Measurements from ENCODE around the gene LKAAEAR1. TPM values are rescaled to one million over a fixed set of nuclear protein-coding genes. Genes with fewer than 3 reads are reported as not detected.

The LKAAEAR1 gene
- total and polyA plus RNA-seq, 4 donors, result not detected

DNA sequence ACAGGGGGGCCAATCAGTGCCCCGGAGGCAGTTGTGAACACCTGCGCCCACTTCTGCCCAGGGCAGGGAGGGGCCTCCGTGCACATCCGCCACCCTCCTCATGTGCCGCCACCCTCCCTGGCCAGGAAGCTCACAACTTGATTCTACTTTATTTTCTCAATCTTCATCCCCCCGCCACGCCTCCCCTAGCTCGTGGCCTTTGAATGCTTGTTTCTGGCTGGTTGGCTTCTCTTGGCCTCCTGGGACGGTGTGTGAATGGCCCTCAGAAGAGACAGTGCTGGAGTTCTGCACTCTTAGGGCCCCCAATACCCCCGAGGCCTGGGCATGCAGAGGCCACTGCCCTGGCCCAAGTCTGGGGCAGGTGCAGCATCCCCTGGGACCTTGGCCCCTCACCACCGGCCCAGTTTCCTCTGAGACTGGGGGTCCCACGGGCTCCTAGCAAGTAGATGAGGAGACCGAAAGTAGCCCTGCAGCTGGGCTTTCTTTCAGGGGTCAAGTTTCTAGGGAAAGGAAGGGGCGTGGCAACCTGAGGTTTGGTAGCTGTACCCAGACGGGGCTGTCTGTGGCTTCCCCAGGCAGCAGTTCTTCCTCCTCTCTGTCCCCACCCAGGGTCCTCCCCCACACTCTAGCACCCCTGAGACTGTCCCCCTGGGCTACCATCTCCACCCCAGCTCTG, 6.2 kb downstream of the LKAAEAR1 start:
- H3K9me3 ChIP-seq (ENCODE audit: control insufficient read depth, low read length), result no peaks in the 10 kb centered on the region
- no peaks in the 10 kb centered on the region for H3K27me3 ChIP-seq (ENCODE audit: control insufficient read depth in 1 of 2, insufficient read depth in 2 of 2, low read length in 1 of 2)
- H3K4me3 ChIP-seq (ENCODE audit: low read length in 2 of 2), result no peak overlapping the region
- ATAC-seq (ENCODE audit: low FRiP score), result no peak
- H3K36me3 ChIP-seq (ENCODE audit: control insufficient read depth in 1 of 2, insufficient read depth in 2 of 2, low read length in 1 of 2), result no peaks in the 10 kb centered on the region
- intact Hi-C loops (cut with DNase I), result no loop called here
- no peak overlapping the region for H3K27ac ChIP-seq (ENCODE audit: low read depth in 1 of 2, low read length in 2 of 2)
- no peak for DNase-seq
- 67 to 74% methylated on average over 15 of the region's 15 CpGs for WGBS, 2 donors
- H3K4me1 ChIP-seq (ENCODE audit: control insufficient read depth in 1 of 2, insufficient read depth in 2 of 2, low read length in 2 of 2), result no peaks in the 10 kb centered on the region

DNA sequence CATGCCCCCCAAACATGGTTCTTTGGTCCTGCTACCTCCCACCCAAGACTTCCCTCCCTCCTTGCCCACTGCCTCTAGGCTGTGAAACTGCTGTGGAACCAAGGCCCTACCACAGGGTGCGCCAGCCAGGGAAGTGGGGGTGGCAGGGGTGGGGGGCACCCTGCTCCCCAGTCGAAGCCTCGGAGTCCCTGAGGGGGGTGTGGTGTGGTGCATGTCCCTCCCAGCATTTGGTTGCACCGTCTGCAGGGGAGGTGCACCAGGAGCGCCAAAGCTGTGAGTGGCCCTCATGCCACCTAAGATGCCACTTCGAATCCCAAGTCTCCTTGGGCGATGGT, 6.7 kb downstream of the LKAAEAR1 start:
- no peak overlapping the region for H3K27ac ChIP-seq (ENCODE audit: low read depth in 1 of 2, low read length in 2 of 2)
- no peaks in the 10 kb centered on the region for H3K27me3 ChIP-seq (ENCODE audit: control insufficient read depth in 1 of 2, insufficient read depth in 2 of 2, low read length in 1 of 2)
- WGBS, 2 donors, result 84 to 86% methylated on average over 7 of the region's 7 CpGs
- ATAC-seq (ENCODE audit: low FRiP score) (no peak), DNase-seq (no peak)
- H3K4me3 ChIP-seq (ENCODE audit: low read length in 2 of 2), result no peak overlapping the region
- H3K9me3 ChIP-seq (ENCODE audit: control insufficient read depth, low read length), result no peaks in the 10 kb centered on the region
- H3K4me1 ChIP-seq (ENCODE audit: control insufficient read depth in 1 of 2, insufficient read depth in 2 of 2, low read length in 2 of 2), result no peaks in the 10 kb centered on the region
- intact Hi-C loops (cut with DNase I), result no loop called here
- H3K36me3 ChIP-seq (ENCODE audit: control insufficient read depth in 1 of 2, insufficient read depth in 2 of 2, low read length in 1 of 2), result no peaks in the 10 kb centered on the region

DNA sequence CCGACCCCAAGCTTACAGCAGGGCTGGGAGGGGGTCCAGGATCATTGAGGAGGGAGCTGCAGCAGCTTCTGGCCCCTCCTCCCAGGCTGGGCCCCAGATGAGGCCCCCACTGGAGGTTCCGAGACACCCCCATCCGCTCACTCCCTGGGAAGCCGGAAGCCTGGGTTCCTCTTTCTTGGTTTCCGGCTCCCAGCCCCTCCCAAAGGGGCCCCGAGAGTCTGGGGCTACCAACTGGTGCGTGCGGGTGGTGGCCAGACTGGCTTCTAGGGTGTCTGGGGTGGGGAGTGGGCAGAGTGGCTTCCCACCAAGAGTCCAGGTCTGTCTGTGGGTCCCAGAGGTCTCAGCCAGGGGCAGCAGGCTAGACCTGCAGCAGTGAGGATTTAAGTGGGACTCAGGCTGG, 7.1 kb downstream of the LKAAEAR1 start:
- Histone ChIP-seq H3K27ac (ENCODE audit: low read depth in 1 of 2, low read length in 2 of 2) (no peak overlapping the region), H3K9me3 (ENCODE audit: control insufficient read depth, low read length) (no peaks in the 10 kb centered on the region), H3K4me3 (ENCODE audit: low read length in 2 of 2) (no peak overlapping the region), H3K27me3 (ENCODE audit: control insufficient read depth in 1 of 2, insufficient read depth in 2 of 2, low read length in 1 of 2) (no peaks in the 10 kb centered on the region), H3K4me1 (ENCODE audit: control insufficient read depth in 1 of 2, insufficient read depth in 2 of 2, low read length in 2 of 2) (no peaks in the 10 kb centered on the region), H3K36me3 (ENCODE audit: control insufficient read depth in 1 of 2, insufficient read depth in 2 of 2, low read length in 1 of 2) (no peaks in the 10 kb centered on the region)
- DNase-seq (no peak), ATAC-seq (ENCODE audit: low FRiP score) (no peak)
- intact Hi-C loops (cut with DNase I), result no loop called here
- WGBS, 2 donors, result 91 to 93% methylated on average over 8 of the region's 8 CpGs

DNA sequence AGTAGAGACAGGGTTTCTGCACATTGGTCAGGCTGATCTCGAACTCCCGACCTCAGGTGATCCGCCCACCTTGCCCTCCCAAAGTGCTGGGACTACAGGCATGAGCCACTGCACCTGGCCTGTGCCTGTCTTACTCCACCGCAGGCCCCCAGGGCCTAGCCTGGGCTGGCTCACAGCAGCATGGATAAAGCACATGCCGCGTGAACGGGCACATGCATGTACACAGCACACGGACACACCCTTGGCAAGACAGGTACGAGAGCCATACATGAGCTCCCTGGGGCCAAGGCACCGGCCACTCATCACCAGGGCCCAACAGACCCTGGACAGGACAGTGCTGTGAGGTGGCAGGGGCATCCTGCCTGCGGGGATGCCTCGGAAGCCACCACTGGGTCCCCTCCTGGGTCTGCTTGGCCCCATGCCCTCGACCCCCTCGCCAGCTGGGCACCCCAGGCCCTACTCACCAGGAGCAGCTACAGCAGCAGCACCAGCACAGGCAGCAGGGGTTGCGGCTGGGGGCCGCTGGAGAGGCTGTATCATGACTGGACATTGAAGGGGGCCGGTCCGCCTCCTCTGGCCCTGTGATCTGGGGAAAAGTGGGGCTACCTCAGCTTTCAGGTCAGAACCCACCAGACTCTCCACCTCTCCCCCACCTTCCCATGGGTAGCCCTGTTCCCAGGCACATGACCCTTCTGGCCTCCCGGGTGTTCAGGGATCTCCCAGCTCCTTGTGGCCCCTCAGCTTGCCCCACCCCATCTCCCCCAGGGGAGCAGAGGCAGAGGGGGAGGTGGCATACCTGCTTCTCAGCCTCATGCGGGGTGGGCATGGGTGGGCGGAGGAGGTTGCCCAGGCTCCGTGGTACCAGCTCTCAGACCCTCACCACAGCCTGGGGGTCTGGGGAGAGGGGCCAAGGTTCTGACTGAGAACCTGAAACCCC, 7.9 kb downstream of the LKAAEAR1 start:
- H3K27me3 ChIP-seq (ENCODE audit: control insufficient read depth in 1 of 2, insufficient read depth in 2 of 2, low read length in 1 of 2), result no peaks in the 10 kb centered on the region
- H3K36me3 ChIP-seq (ENCODE audit: control insufficient read depth in 1 of 2, insufficient read depth in 2 of 2, low read length in 1 of 2), result no peaks in the 10 kb centered on the region
- no peaks in the 10 kb centered on the region for H3K9me3 ChIP-seq (ENCODE audit: control insufficient read depth, low read length)
- intact Hi-C loops (cut with DNase I), result no loop called here
- DNase-seq, result no peak
- ATAC-seq (ENCODE audit: low FRiP score), result no peak
- H3K4me1 ChIP-seq (ENCODE audit: control insufficient read depth in 1 of 2, insufficient read depth in 2 of 2, low read length in 2 of 2), result no peaks in the 10 kb centered on the region
- H3K4me3 ChIP-seq (ENCODE audit: low read length in 2 of 2), result no peak overlapping the region
- no peak overlapping the region for H3K27ac ChIP-seq (ENCODE audit: low read depth in 1 of 2, low read length in 2 of 2)
- WGBS, 2 donors, result 94 to 95% methylated on average over 16 to 22 of the region's 22 CpGs

GRCh38 chr20:64075556-64075955, 8.6 kb downstream of the LKAAEAR1 start:
- ATAC-seq (ENCODE audit: low FRiP score), result no peak
- Histone ChIP-seq H3K9me3 (ENCODE audit: control insufficient read depth, low read length) (no peaks in the 10 kb centered on the region), H3K4me1 (ENCODE audit: control insufficient read depth in 1 of 2, insufficient read depth in 2 of 2, low read length in 2 of 2) (no peaks in the 10 kb centered on the region), H3K27me3 (ENCODE audit: control insufficient read depth in 1 of 2, insufficient read depth in 2 of 2, low read length in 1 of 2) (no peaks in the 10 kb centered on the region), H3K4me3 (ENCODE audit: low read length in 2 of 2) (no peak overlapping the region), H3K27ac (ENCODE audit: low read depth in 1 of 2, low read length in 2 of 2) (no peak overlapping the region), H3K36me3 (ENCODE audit: control insufficient read depth in 1 of 2, insufficient read depth in 2 of 2, low read length in 1 of 2) (no peaks in the 10 kb centered on the region)
- 91 to 92% methylated on average over 12 of the region's 12 CpGs for WGBS, 2 donors
- DNase-seq, result no peak
- intact Hi-C loops (cut with DNase I), result no loop called here

- ATAC-seq (ENCODE audit: low FRiP score) (no peak), DNase-seq (no peak)
- 50 to 75% methylated on average over 7 to 8 of the region's 8 CpGs for WGBS, 2 donors
- no peaks in the 10 kb centered on the region for H3K9me3 ChIP-seq (ENCODE audit: control insufficient read depth, low read length)
- no peaks in the 10 kb centered on the region for H3K36me3 ChIP-seq (ENCODE audit: control insufficient read depth in 1 of 2, insufficient read depth in 2 of 2, low read length in 1 of 2)
- no peaks in the 10 kb centered on the region for H3K4me1 ChIP-seq (ENCODE audit: control insufficient read depth in 1 of 2, insufficient read depth in 2 of 2, low read length in 2 of 2)
- no peak overlapping the region for H3K4me3 ChIP-seq (ENCODE audit: low read length in 2 of 2)
- intact Hi-C loops (cut with DNase I), result no loop called here
- no peaks in the 10 kb centered on the region for H3K27me3 ChIP-seq (ENCODE audit: control insufficient read depth in 1 of 2, insufficient read depth in 2 of 2, low read length in 1 of 2)
- H3K27ac ChIP-seq (ENCODE audit: low read depth in 1 of 2, low read length in 2 of 2), result no peak overlapping the region
Observed at GRCh38 chr20:64074963-64075362, 9.2 kb downstream of the LKAAEAR1 start.

DNA sequence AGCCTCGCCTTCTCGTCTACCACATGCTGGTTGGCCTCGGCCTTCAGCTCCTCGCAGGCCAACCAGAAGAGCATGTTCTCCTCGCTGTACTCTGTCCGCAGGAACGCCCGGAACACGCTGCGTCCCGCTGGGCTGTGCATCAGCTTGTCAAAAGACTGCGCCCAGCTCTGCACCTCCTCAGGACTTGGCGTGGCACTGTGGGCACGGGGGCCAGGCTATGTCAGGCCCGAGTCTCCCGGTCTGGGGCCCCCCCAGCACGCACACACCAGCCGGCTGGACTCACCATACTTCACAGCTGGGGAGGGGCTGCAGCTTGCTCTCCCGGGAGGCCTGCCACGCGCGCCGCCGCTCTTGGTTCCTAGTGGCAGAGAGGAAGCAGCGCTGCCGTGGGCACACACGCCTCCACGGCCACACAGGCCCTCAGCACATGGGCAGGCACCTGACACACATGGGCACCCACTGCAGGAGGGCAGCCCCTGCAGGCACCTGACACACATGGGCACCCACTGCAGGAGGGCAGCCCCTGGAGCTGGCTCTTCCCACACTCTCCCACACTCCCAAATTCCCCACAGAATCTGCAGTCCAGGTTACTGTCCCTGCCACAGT, 9.9 kb downstream of the LKAAEAR1 start:
- no peaks in the 10 kb centered on the region for H3K36me3 ChIP-seq (ENCODE audit: control insufficient read depth in 1 of 2, insufficient read depth in 2 of 2, low read length in 1 of 2)
- no peak overlapping the region for H3K4me3 ChIP-seq (ENCODE audit: low read length in 2 of 2)
- DNase-seq (no peak), ATAC-seq (ENCODE audit: low FRiP score) (peak; percentile 1)
- intact Hi-C loops (cut with DNase I), result no loop called here
- no peaks in the 10 kb centered on the region for H3K27me3 ChIP-seq (ENCODE audit: control insufficient read depth in 1 of 2, insufficient read depth in 2 of 2, low read length in 1 of 2)
- no peaks in the 10 kb centered on the region for H3K9me3 ChIP-seq (ENCODE audit: control insufficient read depth, low read length)
- no peak overlapping the region for H3K27ac ChIP-seq (ENCODE audit: low read depth in 1 of 2, low read length in 2 of 2)
- no peaks in the 10 kb centered on the region for H3K4me1 ChIP-seq (ENCODE audit: control insufficient read depth in 1 of 2, insufficient read depth in 2 of 2, low read length in 2 of 2)
- WGBS, 2 donors, result 89 to 90% methylated on average over 28 of the region's 28 CpGs

GRCh38 chr20:64073476-64074183, 10.6 kb downstream of the LKAAEAR1 start:
- no peak overlapping the region for H3K27ac ChIP-seq (ENCODE audit: low read depth in 1 of 2, low read length in 2 of 2)
- DNase-seq (no peak), ATAC-seq (ENCODE audit: low FRiP score) (no peak)
- H3K4me1 ChIP-seq (ENCODE audit: control insufficient read depth in 1 of 2, insufficient read depth in 2 of 2, low read length in 2 of 2), result no peaks in the 10 kb centered on the region
- H3K27me3 ChIP-seq (ENCODE audit: control insufficient read depth in 1 of 2, insufficient read depth in 2 of 2, low read length in 1 of 2), result no peaks in the 10 kb centered on the region
- H3K9me3 ChIP-seq (ENCODE audit: control insufficient read depth, low read length), result no peaks in the 10 kb centered on the region
- no peaks in the 10 kb centered on the region for H3K36me3 ChIP-seq (ENCODE audit: control insufficient read depth in 1 of 2, insufficient read depth in 2 of 2, low read length in 1 of 2)
- intact Hi-C loops (cut with DNase I), result no loop called here
- 91 to 92% methylated on average over 35 to 37 of the region's 37 CpGs for WGBS, 2 donors
- H3K4me3 ChIP-seq (ENCODE audit: low read length in 2 of 2), result no peak overlapping the region
